HepG2 (cell line): ENCODE measurements around the gene C3orf18. TPM values are rescaled to one million over a fixed set of nuclear protein-coding genes. Genes with fewer than 3 reads are reported as not detected.
A peak's percentile ranks its signal among the peaks of the same experiment; 100 is the strongest.

Experiments used
- ATAC-seq: fragments of 200-7000 bp; cut with Tn5 transposase; 3 replicates; pipeline ENCODE4 v1.9.1; 2020; ENCODE audit warnings: mild to moderate bottlenecking, moderate library complexity
- BruUV-seq: library from RNA; stranded (reverse); fragments of 400-500 nt; replicated peaks from 2 replicates; lab custom pipeline; 2021; lab: Mats Ljungman, UMichigan
- CTCF ChIA-PET: fragments of 300-600 bp; formaldehyde crosslinking; extraction: SDS; loops from one replicate; lab custom pipeline; 2021; ENCODE audit warnings: low total read pairs, inconsistent platforms, low intra/inter-chr PET ratio; lab: Yijun Ruan, JAX
- POLR2A ChIA-PET: fragments of 350-600 bp; sonication (Branson Sonifier 250); formaldehyde crosslinking; loops from one replicate; lab custom pipeline; 2020; ENCODE audit warnings: antibody characterized with exemption, inconsistent platforms; lab: Yijun Ruan, JAX
- DNase-seq: peaks from one replicate; pipeline ENCODE4 v3.0.0-alpha.2; 2015; ENCODE audit warnings: low spot score
- FAIRE-seq: peaks from 3 replicates; lab custom pipeline; 2011; peaks lifted over from hg19 to GRCh38; lab: Jason Lieb, UNC
- H2AFZ ChIP-seq: one replicate; pipeline ENCODE4 v1.6.1; 2011; ENCODE audit warnings: low read length, inconsistent platforms
- H3K27ac ChIP-seq: fragments of 300-600 bp; 3 replicates; pipeline ENCODE4 v1.8.0; 2011; ENCODE audit warnings: mixed run types, mild to moderate bottlenecking, mixed read lengths, low read length, inconsistent platforms; ENCODE audit not compliant: insufficient read depth; ENCODE audit errors: extremely low read length
- H3K27me3 ChIP-seq, 2 experiments: fragments of 200-600 bp in 1 of 2; 2 replicates in 1 of 2; 3 replicates in 1 of 2; pipeline versions ENCODE4 v1.6.0 to v1.8.0; 2011; ENCODE audit warnings: low read length in 2 of 2, mild to moderate bottlenecking in 2 of 2, moderate library complexity in 2 of 2, inconsistent platforms in 1 of 2; ENCODE audit not compliant: insufficient read depth in 2 of 2, control insufficient read depth in 1 of 2
- H3K36me3 ChIP-seq, 2 experiments: fragments of 200-600 bp in 1 of 2; replicated peaks in 1 of 2; 2 replicates in 1 of 2; 3 replicates in 1 of 2; pipeline versions ENCODE4 v1.5.1 to v1.8.0; 2011; ENCODE audit warnings: low read length in 2 of 2, inconsistent platforms in 1 of 2; ENCODE audit not compliant: insufficient read depth in 2 of 2, control insufficient read depth in 1 of 2
- H3K4me1 ChIP-seq: 2 replicates; pipeline ENCODE4 v1.5.1; 2012; ENCODE audit warnings: low read length, inconsistent platforms; ENCODE audit not compliant: insufficient read depth
- H3K4me2 ChIP-seq: 2 replicates; pipeline ENCODE4 v1.6.0; 2011; ENCODE audit warnings: low read depth, low read length, inconsistent platforms
- H3K4me3 ChIP-seq, 3 experiments: fragments of 200-600 bp in 1 of 3; sonication (generic), shearing (Covaris generic) in 1 of 3; replicated peaks in 1 of 3; 2 replicates each; pipeline ENCODE4 v1.5.1; 2011 to 2016; ENCODE audit warnings: low read length in 3 of 3, inconsistent platforms in 2 of 3, low read depth in 2 of 3, mild to moderate bottlenecking in 2 of 3, control low read depth in 1 of 3, mixed read lengths in 1 of 3; ENCODE audit not compliant: insufficient read depth in 1 of 3
- H3K79me2 ChIP-seq: one replicate; pipeline ENCODE4 v1.6.1; 2011; ENCODE audit warnings: low read length, inconsistent platforms; ENCODE audit not compliant: insufficient read depth
- H3K9ac ChIP-seq: 2 replicates; pipeline ENCODE4 v1.6.0; 2011; ENCODE audit warnings: mild to moderate bottlenecking, low read depth, low read length, inconsistent platforms; ENCODE audit not compliant: insufficient read depth
- H3K9me3 ChIP-seq: 2 replicates; pipeline ENCODE4 v1.5.1; 2012; ENCODE audit warnings: mild to moderate bottlenecking, low read length
- H4K20me1 ChIP-seq: 2 replicates; pipeline ENCODE4 v1.6.0; 2011; ENCODE audit warnings: inconsistent platforms, mild to moderate bottlenecking, low read length, moderate library complexity; ENCODE audit not compliant: insufficient read depth
- ATF7 ChIP-seq, 2 experiments: fragments of 450-650 bp in 1 of 2; sonication (generic) in 1 of 2; formaldehyde crosslinking in 1 of 2; IDR thresholded peaks; 2 replicates each; pipeline versions ENCODE4 v1.4.0 to v1.6.1; 2016 to 2020; ENCODE audit warnings: antibody characterized with exemption in 1 of 2, mild to moderate bottlenecking in 1 of 2, missing genetic modification reagents in 1 of 2
- ATF7-NPFF ChIP-seq: sonication (generic); formaldehyde crosslinking; IDR thresholded peaks from 2 replicates; pipeline ENCODE4 v1.8.1; 2023; ENCODE audit warnings: mild to moderate bottlenecking, low read depth, missing genetic modification reagents, moderate library complexity
- BATF2 ChIP-seq: sonication (generic); formaldehyde crosslinking; IDR thresholded peaks from 2 replicates; pipeline ENCODE4 v1.8.0; 2022; ENCODE audit warnings: mild to moderate bottlenecking, missing genetic modification reagents, moderate library complexity
- CENPX ChIP-seq: sonication (generic); formaldehyde crosslinking; IDR thresholded peaks from 2 replicates; pipeline ENCODE4 v1.9.0; 2021; ENCODE audit warnings: mild to moderate bottlenecking, missing genetic modification reagents, moderate library complexity
- CHD2 ChIP-seq: IDR thresholded peaks from 2 replicates; pipeline ENCODE4 v1.6.1; 2011; ENCODE audit warnings: low read depth, low read length, improper control_type of control experiment
- EHMT2 ChIP-seq: fragments of 200-600 bp; sonication (generic); IDR thresholded peaks from 2 replicates; pipeline ENCODE4 v1.7.0; 2017; ENCODE audit warnings: antibody characterized with exemption, low read depth, low read length, borderline replicate concordance
- IKZF4 ChIP-seq: sonication (generic); formaldehyde crosslinking; IDR thresholded peaks from 2 replicates; pipeline ENCODE4 v1.5.1; 2020; ENCODE audit warnings: borderline replicate concordance, mild to moderate bottlenecking, low read depth, missing genetic modification reagents; ENCODE audit errors: not compliant biosample characterization
- KDM2A ChIP-seq: sonication (generic); formaldehyde crosslinking; IDR thresholded peaks from 2 replicates; pipeline ENCODE4 v1.4.0; 2020; ENCODE audit warnings: low read depth, missing genetic modification reagents, borderline replicate concordance
- LCORL ChIP-seq, 2 experiments: fragments of 450-650 bp in 1 of 2; sonication (generic) in 1 of 2; formaldehyde crosslinking in 1 of 2; IDR thresholded peaks; 2 replicates each; pipeline versions ENCODE4 v1.5.0 to v1.6.1; 2017 to 2020; ENCODE audit warnings: antibody characterized with exemption in 1 of 2, missing genetic modification reagents in 1 of 2
- NFKB2 ChIP-seq: sonication (generic); formaldehyde crosslinking; IDR thresholded peaks from 2 replicates; pipeline ENCODE4 v1.4.0; 2020; ENCODE audit warnings: missing genetic modification reagents, borderline replicate concordance
- NR3C1 ChIP-seq: sonication (generic); formaldehyde crosslinking; IDR thresholded peaks from 2 replicates; pipeline ENCODE4 v1.4.0; 2020; ENCODE audit warnings: missing genetic modification reagents
- POLR2AphosphoS5 ChIP-seq: IDR thresholded peaks from 2 replicates; pipeline ENCODE4 v1.6.1; 2012; ENCODE audit warnings: low read depth, low read length
- RORA ChIP-seq: sonication (generic); formaldehyde crosslinking; IDR thresholded peaks from 2 replicates; pipeline ENCODE4 v1.5.0; 2020; ENCODE audit warnings: mild to moderate bottlenecking, missing genetic modification reagents, moderate library complexity
- ZNF839 ChIP-seq: sonication (generic); formaldehyde crosslinking; IDR thresholded peaks from 2 replicates; pipeline ENCODE4 v1.4.0; 2020; ENCODE audit warnings: missing genetic modification reagents, mild to moderate bottlenecking, borderline replicate concordance
- WGBS: methylation state at CpG from one replicate; pipeline ENCODE4 v1.1.6; 2017; ENCODE audit warnings: low lambda C conversion rate; 5-methylcytosine and 5-hydroxymethylcytosine counted together
- in situ Hi-C: cut with HindIII; loops from 2 replicates; pipeline ENCODE4 v1.10.0; 2017; ENCODE audit warnings: low pct_unique_long_range_greater_than_20kb; ENCODE audit not compliant: extremely low pct_ligation_motif_present
- intact Hi-C: fragments of 100-400 bp; cut with micrococcal nuclease; formaldehyde crosslinking; loops from one replicate; pipeline ENCODE4 v1.10.0; 2022; ENCODE audit not compliant: unreplicated experiment
- polyA plus RNA-seq, 8 experiments: library from polyadenylated mRNA; depleted of rRNA in 3 of 8; stranded (reverse) in 7 of 8; unstranded in 1 of 8; fragments of >200 nt; fragmentation: Illumina TruSeq in 4 of 8; extraction: Trizol in 4 of 8; gene quantifications; 2 replicates each; pipeline versions ENCODE4 v1.2.1 to v1.2.3, GENCODE V29; 2011 to 2016; ENCODE audit warnings: low read depth in 4 of 8, missing spikeins in 1 of 8, mixed read lengths in 1 of 8; ENCODE audit not compliant: insufficient read depth in 1 of 8
- total RNA-seq, 5 experiments: library from RNA; depleted of rRNA; stranded (reverse); fragments of >200 nt; fragmentation: Illumina TruSeq; extraction: Trizol; gene quantifications; 2 replicates each; pipeline ENCODE4 v1.2.3, GENCODE V29; 2016; ENCODE audit warnings: low read depth in 1 of 5
- TF ChIP-seq, protein P1 (sequence below): sonication (generic); formaldehyde crosslinking; IDR thresholded peaks from 2 replicates; pipeline ENCODE4 v1.4.0; 2020; ENCODE audit warnings: missing genetic modification reagents

The C3orf18 gene
- total and polyA plus RNA-seq, 2 of the 13 experiments (the other 11 are each of a cell fraction or from before 2014, with no cell fraction given), result 1.6 to 4.8 TPM

- no peak within 1 kb of the TSS for H2AFZ ChIP-seq
- intact Hi-C loops, result loop anchor here (1.0 to 10.0 kb wide), 3 partner anchors 10 to 353 kb away; no protein-coding TSS in a partner anchor
- ChIA-PET CTCF (interaction anchor here (8.0 kb wide), 1 partner anchor 40 kb away, joined by 182 read pairs; the partner anchor contains the start of gene HEMK1), POLR2A (interaction anchor here (0.6 to 4.5 kb wide), 16 partner anchors 10 to 1060 kb away, joined by 3 to 101 read pairs (median 6); partner anchors contain the start of genes C3orf18, DCAF1, HEMK1 and MANF)
- H3K4me2 ChIP-seq, result peak within 1 kb of the TSS; percentile 83
- peak within 1 kb of the TSS; percentile 19 for H3K27ac ChIP-seq
- under 1% methylated on average over 19 of the region's 75 CpGs for WGBS
- H3K9me3 ChIP-seq, result no peaks in the 10 kb centered on the region
- DNase-seq, result peak; percentile 91
- in situ Hi-C loops, result loop anchor here (5.0 kb wide), 1 partner anchor 39 kb away; no protein-coding TSS in a partner anchor
- ATAC-seq, result peak; percentile 83
- peaks cover 44% of the 10 kb centered on the region for H3K4me1 ChIP-seq
- H3K27me3 ChIP-seq, result peaks cover 0 to 10% of the 10 kb centered on the region in 2 experiments; a peak in 1 of 5 replicates
- no peaks in the 10 kb centered on the region for H4K20me1 ChIP-seq
- no peaks in the 10 kb centered on the region for H3K79me2 ChIP-seq
- H3K36me3 ChIP-seq, result peaks cover 0 to 5% of the 10 kb centered on the region in 2 experiments; a peak in 1 of 5 replicates
- no TSS peak for BruUV-seq
- peak; percentile 79 for FAIRE-seq
- peak within 1 kb of the TSS; percentile 32 to 76 (median 55); a peak in 5 of 6 replicates for H3K4me3 ChIP-seq
- peak within 1 kb of the TSS; percentile 61; the same call in 1 of the 2 replicates for H3K9ac ChIP-seq
- TF ChIP-seq, protein P1, sequence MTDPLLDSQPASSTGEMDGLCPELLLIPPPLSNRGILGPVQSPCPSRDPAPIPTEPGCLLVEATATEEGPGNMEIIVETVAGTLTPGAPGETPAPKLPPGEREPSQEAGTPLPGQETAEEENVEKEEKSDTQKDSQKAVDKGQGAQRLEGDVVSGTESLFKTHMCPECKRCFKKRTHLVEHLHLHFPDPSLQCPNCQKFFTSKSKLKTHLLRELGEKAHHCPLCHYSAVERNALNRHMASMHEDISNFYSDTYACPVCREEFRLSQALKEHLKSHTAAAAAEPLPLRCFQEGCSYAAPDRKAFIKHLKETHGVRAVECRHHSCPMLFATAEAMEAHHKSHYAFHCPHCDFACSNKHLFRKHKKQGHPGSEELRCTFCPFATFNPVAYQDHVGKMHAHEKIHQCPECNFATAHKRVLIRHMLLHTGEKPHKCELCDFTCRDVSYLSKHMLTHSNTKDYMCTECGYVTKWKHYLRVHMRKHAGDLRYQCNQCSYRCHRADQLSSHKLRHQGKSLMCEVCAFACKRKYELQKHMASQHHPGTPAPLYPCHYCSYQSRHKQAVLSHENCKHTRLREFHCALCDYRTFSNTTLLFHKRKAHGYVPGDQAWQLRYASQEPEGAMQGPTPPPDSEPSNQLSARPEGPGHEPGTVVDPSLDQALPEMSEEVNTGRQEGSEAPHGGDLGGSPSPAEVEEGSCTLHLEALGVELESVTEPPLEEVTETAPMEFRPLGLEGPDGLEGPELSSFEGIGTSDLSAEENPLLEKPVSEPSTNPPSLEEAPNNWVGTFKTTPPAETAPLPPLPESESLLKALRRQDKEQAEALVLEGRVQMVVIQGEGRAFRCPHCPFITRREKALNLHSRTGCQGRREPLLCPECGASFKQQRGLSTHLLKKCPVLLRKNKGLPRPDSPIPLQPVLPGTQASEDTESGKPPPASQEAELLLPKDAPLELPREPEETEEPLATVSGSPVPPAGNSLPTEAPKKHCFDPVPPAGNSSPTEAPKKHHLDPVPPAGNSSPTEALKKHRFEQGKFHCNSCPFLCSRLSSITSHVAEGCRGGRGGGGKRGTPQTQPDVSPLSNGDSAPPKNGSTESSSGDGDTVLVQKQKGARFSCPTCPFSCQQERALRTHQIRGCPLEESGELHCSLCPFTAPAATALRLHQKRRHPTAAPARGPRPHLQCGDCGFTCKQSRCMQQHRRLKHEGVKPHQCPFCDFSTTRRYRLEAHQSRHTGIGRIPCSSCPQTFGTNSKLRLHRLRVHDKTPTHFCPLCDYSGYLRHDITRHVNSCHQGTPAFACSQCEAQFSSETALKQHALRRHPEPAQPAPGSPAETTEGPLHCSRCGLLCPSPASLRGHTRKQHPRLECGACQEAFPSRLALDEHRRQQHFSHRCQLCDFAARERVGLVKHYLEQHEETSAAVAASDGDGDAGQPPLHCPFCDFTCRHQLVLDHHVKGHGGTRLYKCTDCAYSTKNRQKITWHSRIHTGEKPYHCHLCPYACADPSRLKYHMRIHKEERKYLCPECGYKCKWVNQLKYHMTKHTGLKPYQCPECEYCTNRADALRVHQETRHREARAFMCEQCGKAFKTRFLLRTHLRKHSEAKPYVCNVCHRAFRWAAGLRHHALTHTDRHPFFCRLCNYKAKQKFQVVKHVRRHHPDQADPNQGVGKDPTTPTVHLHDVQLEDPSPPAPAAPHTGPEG (CRISPR knock-in tag), result peak; percentile 99
- peak; percentile 55; the same call in 1 of the 2 replicates for TF ChIP-seq POLR2AphosphoS5
- TF ChIP-seq IKZF4, result peak; percentile 91
- TF ChIP-seq LCORL (IDR thresholded peaks at IDR 0.05), result no peak
- peak; percentile 53 for TF ChIP-seq LCORL (CRISPR knock-in tag; IDR thresholded peaks at IDR 0.05)
- no peak; the same call in 1 of the 2 replicates for TF ChIP-seq ZNF839 (CRISPR knock-in tag)
- TF ChIP-seq NR3C1 (CRISPR knock-in tag), result no peak
- no peak for TF ChIP-seq CHD2
- TF ChIP-seq ATF7-NPFF, result peak; percentile 94
- peak; percentile 76; the same call in 1 of the 2 replicates for TF ChIP-seq KDM2A (CRISPR knock-in tag)
- TF ChIP-seq NFKB2 (CRISPR knock-in tag), result peak; percentile 83; the same call in 1 of the 2 replicates
- TF ChIP-seq ATF7 (IDR thresholded peaks at IDR 0.05), result no peak
- peak; percentile 89 for TF ChIP-seq ATF7 (CRISPR knock-in tag; IDR thresholded peaks at IDR 0.05)
- TF ChIP-seq BATF2, result peak; percentile 93; the same call in 1 of the 2 replicates
- TF ChIP-seq CENPX (CRISPR knock-in tag), result no peak
- TF ChIP-seq EHMT2, result no peak
- TF ChIP-seq RORA (CRISPR knock-in tag), result no peak
Observed at GRCh38 chr3:50611464-50612233, 44.1 kb upstream of the C3orf18 start, which contains the start of gene CISH. CISH (minus strand) TSS chr3:50611774; CDS start chr3:50611650, 124 bp downstream.
